Measurements from ENCODE around the gene HK2.

Gene HK2

DNA sequence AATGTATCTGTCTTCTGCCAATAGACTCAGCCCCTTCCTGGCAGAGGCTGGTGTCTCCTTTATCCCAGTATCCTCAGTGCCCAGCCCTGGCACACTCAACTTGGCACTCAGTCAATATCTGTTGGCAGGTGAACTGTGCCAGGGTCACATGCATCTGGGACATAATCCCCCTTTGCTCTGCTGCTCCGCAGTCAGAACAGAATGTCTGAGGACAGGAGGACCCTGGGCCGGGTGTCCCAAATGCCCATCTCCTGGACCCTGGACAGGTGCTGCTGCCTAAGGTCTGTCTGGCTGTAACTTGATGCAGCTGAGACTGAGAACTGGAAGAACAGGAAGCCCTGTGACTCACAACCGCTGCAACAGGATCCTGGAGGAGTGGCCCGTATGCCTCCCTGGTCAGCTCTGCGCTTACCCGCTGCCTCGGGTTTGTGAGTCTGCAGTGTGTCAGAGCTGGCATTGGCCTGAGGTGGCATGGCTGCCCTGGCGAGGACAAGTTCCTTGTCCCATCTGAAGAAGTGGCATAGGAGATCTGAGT is 11.4 kb downstream of the HK2 start:
- TF ChIP-seq CTCF (IDR thresholded peaks at IDR 0.05; ENCODE audit: low read length, missing control alignments), result no peak
- peak; percentile 87 for DNase-seq (ENCODE audit: low read depth)
- H3K4me3 ChIP-seq (replicated peaks; ENCODE audit: low read depth, low read length), result no peak overlapping the region

DNA sequence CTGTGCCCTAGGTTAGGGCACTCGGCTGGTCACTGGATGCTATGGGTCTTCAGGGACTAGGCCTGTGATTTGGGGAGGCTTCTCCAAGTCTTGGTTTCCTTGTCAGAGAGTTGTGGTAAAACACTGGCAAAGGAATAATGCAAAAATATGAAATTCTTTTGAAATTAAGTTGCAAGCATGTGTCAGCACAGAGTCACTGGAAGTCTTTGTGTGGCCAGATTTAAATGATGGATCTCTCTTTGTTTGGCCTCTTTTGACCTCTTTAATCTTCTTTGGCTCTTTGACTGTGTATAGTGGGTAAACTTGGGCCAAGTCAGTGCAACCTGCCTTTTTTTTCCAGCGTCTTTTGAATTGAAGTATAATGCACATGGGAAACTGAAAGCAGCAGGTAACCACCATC is 12.1 kb downstream of the HK2 start:
- DNase-seq (ENCODE audit: low read depth), result no peak
- no peak overlapping the region for H3K4me3 ChIP-seq (replicated peaks; ENCODE audit: low read depth, low read length)
- TF ChIP-seq CTCF (IDR thresholded peaks at IDR 0.05; ENCODE audit: low read length, missing control alignments), result no peak

DNA sequence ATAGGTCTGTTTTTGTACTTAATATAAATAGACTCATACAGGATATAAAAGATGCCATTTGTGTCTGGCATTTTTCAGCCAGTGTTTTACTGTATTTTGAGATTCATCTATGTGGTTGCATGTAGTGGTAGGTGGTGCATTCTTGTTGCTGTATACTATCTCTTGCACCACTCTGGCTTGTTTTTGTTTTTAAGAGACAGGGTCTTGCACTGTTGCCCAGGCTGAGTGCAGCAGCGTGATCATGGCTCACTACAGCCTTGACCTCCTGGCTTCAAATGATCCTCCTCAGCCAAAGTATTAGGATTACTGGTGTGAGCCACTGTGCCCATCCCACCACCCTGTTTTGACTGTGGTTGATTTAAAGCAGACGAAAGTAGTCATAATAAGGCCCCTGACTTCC is 12.6 kb downstream of the HK2 start:
- DNase-seq (ENCODE audit: low read depth), result no peak
- no peak overlapping the region for H3K4me3 ChIP-seq (replicated peaks; ENCODE audit: low read depth, low read length)
- no peak for TF ChIP-seq CTCF (IDR thresholded peaks at IDR 0.05; ENCODE audit: low read length, missing control alignments)

DNA sequence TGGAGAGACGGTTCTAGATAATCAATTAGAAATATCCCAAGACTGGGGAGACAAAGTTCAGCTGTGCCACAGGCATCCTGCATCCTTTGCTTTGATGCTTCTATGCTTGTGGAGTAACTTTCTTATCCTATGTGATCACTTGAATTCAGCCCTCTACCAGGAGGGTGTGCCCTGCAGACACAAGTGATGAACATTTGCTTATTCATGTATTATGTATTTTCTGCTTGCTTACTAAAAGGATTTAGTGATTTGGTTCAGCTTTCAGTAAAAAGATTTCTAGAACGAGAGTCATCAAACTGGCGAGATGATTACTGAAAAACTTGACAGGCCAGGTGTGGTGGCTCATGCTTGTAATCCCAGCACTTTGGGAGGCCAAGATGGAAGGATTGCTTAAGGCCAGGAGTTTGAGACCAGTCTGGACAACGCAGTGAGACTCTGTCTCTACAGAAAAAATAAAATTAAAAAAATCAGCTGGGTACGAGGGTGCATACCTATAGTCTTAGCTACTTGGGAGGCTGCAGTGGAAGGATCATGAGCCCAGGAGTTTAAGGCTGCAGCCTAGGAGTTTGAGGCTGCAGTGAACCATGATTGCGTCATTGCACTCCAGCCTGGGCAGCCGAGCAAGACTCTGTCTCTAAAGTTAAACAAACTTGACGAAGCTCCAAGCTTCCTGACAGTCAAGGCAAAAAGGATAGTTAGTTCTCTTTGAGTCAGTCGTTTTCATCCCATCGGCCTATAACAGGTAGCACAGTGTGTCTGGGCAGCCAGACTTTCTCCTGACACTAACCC is 13.3 kb downstream of the HK2 start:
- TF ChIP-seq CTCF (IDR thresholded peaks at IDR 0.05; ENCODE audit: low read length, missing control alignments), result no peak
- no peak overlapping the region for H3K4me3 ChIP-seq (replicated peaks; ENCODE audit: low read depth, low read length)
- DNase-seq (ENCODE audit: low read depth), result no peak

- TF ChIP-seq CTCF (IDR thresholded peaks at IDR 0.05; ENCODE audit: low read length, missing control alignments), result no peak
- DNase-seq (ENCODE audit: low read depth), result peak; percentile 75
- H3K4me3 ChIP-seq (replicated peaks; ENCODE audit: low read depth, low read length), result no peak overlapping the region
These were observed 15.4 kb downstream of the HK2 start for GRCh38 chr2:74849228-74849892.

GRCh38 chr2:74850496-74851190 is 16.7 kb downstream of the HK2 start:
- H3K4me3 ChIP-seq (replicated peaks; ENCODE audit: low read depth, low read length), result no peak overlapping the region

More at GRCh38 chr2:74850496-74851190, 16.7 kb downstream of the HK2 start:
- no peak for TF ChIP-seq CTCF (IDR thresholded peaks at IDR 0.05; ENCODE audit: low read length, missing control alignments)
- peak; percentile 44 for DNase-seq (ENCODE audit: low read depth)
